Keratinocyte (primary cell): ENCODE measurements around the gene AGR3. TPM values are rescaled to one million over a fixed set of nuclear protein-coding genes. Genes with fewer than 3 reads are reported as not detected.

Experiments used
- DNase-seq: peaks from one replicate; pipeline ENCODE4 v3.0.0-alpha.2; 2011; ENCODE audit warnings: low read depth, missing footprints, low spot score
- FAIRE-seq: peaks from 2 replicates; lab custom pipeline; 2011; peaks lifted over from hg19 to GRCh38; lab: Jason Lieb, UNC
- H2AFZ ChIP-seq: 2 replicates; pipeline ENCODE4 v1.6.0; 2012; ENCODE audit warnings: low read length, control low read depth, inconsistent platforms; ENCODE audit not compliant: control insufficient read depth
- H3K27ac ChIP-seq: 2 replicates; pipeline ENCODE4 v1.5.1; 2011; ENCODE audit warnings: low read length; ENCODE audit not compliant: control insufficient read depth, insufficient read depth
- H3K27me3 ChIP-seq: 3 replicates; pipeline ENCODE4 v1.6.0; 2011; ENCODE audit warnings: low read length; ENCODE audit not compliant: control insufficient read depth, insufficient read depth; ENCODE audit errors: extremely low read depth
- H3K36me3 ChIP-seq, 2 experiments: 2 replicates in 1 of 2; 3 replicates in 1 of 2; pipeline ENCODE4 v1.5.1; 2011; ENCODE audit warnings: low read length in 2 of 2, mild to moderate bottlenecking in 1 of 2; ENCODE audit not compliant: control insufficient read depth in 2 of 2, insufficient read depth in 2 of 2; ENCODE audit errors: extremely low read depth in 1 of 2
- H3K4me1 ChIP-seq: 3 replicates; pipeline ENCODE4 v1.5.1; 2011; ENCODE audit warnings: low read length; ENCODE audit not compliant: control insufficient read depth, insufficient read depth; ENCODE audit errors: extremely low read depth
- H3K4me2 ChIP-seq: 3 replicates; pipeline ENCODE4 v1.6.0; 2011; ENCODE audit warnings: low read depth, low read length; ENCODE audit not compliant: control insufficient read depth, insufficient read depth; ENCODE audit errors: extremely low read depth
- H3K4me3 ChIP-seq, 3 experiments: fragments of 200-600 bp in 1 of 3; sonication (generic) in 1 of 3; 2 replicates in 2 of 3; 3 replicates in 1 of 3; pipeline ENCODE4 v1.5.1; 2011 to 2016; ENCODE audit warnings: low read length in 3 of 3, mild to moderate bottlenecking in 3 of 3, control low read depth in 2 of 3, inconsistent platforms in 1 of 3, low read depth in 1 of 3, mixed read lengths in 1 of 3, mixed run types in 1 of 3, moderate library complexity in 1 of 3; ENCODE audit not compliant: control insufficient read depth in 2 of 3, insufficient read depth in 2 of 3; ENCODE audit errors: extremely low read depth in 1 of 3
- H3K79me2 ChIP-seq: 2 replicates; pipeline ENCODE4 v1.6.0; 2012; ENCODE audit warnings: low read length; ENCODE audit not compliant: control insufficient read depth, insufficient read depth
- H3K9ac ChIP-seq: 3 replicates; pipeline ENCODE4 v1.6.0; 2011; ENCODE audit warnings: low read length; ENCODE audit not compliant: control insufficient read depth, insufficient read depth; ENCODE audit errors: extremely low read depth
- H3K9me1 ChIP-seq: 3 replicates; pipeline ENCODE4 v1.6.0; 2011; ENCODE audit warnings: low read length; ENCODE audit not compliant: control insufficient read depth, insufficient read depth; ENCODE audit errors: extremely low read depth
- H3K9me3 ChIP-seq: 2 replicates; pipeline ENCODE4 v1.5.1; 2012; ENCODE audit warnings: low read depth, low read length; ENCODE audit not compliant: control insufficient read depth
- H4K20me1 ChIP-seq: 3 replicates; pipeline ENCODE4 v1.6.0; 2011; ENCODE audit warnings: low read length; ENCODE audit not compliant: control insufficient read depth, insufficient read depth; ENCODE audit errors: extremely low read depth
- CTCF ChIP-seq, 3 experiments: IDR thresholded peaks in 1 of 3; conservative IDR thresholded peaks in 1 of 3; optimal IDR thresholded peaks in 1 of 3; 2 replicates in 2 of 3; 3 replicates in 1 of 3; pipeline versions ENCODE3 to v1.5.1; 2011; ENCODE audit warnings: low read length in 3 of 3, mild to moderate bottlenecking in 3 of 3, moderate library complexity in 2 of 3, control low read depth in 1 of 3, inconsistent platforms in 1 of 3; ENCODE audit not compliant: insufficient read depth in 2 of 3; ENCODE audit errors: extremely low read depth in 1 of 3
- EZH2 ChIP-seq: IDR thresholded peaks from one replicate; pipeline ENCODE4 v1.6.1; 2012; ENCODE audit warnings: inconsistent platforms, mild to moderate bottlenecking, low read length, moderate library complexity
- dilution Hi-C: fragments of 300-500 bp; cut with MboI; formaldehyde crosslinking; loops from one replicate; pipeline ENCODE4 v1.7.0; 2020; ENCODE audit warnings: low sequenced_read_pairs; ENCODE audit not compliant: extremely low pct_ligation_motif_present
- polyA plus RNA-seq, 5 experiments: library from polyadenylated mRNA; depleted of rRNA in 3 of 5; stranded (reverse) in 3 of 5; stranded (forward) in 1 of 5; unstranded in 1 of 5; fragments of >200 nt; gene quantifications; 1 replicate in 1 of 5; 2 replicates in 3 of 5; 3 replicates in 1 of 5; pipeline versions ENCODE4 v1.2.1 to v1.2.3, GENCODE V29; 2011 to 2012; ENCODE audit warnings: missing spikeins in 2 of 5, low read depth in 1 of 5, low replicate concordance in 1 of 5

Gene AGR3
- polyA plus RNA-seq, 1 donor (not counting 4 experiments of a cell fraction or from before 2014, with no cell fraction given), result not detected

DNA sequence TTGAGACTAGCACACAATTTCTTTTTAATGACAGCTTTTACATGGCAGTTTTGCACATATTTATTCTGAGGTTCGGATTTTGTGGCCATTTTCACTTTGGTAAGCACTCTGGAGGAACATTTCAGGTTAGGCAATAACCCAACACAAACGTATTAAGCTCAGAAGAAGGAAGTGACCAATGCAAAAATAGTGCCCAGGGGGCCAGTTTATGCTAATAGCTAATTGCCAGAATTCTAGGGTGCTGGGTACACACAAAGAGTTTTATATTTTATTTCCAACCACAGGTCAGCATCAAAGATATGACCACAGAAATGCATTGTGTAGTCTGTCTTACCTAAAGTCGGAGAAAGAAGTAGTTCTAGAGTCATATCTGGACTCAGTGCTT lies 68.6 kb downstream of the AGR3 start:
- no peaks in the 10 kb centered on the region for H3K27me3 ChIP-seq
- H3K9ac ChIP-seq, result no peak overlapping the region
- DNase-seq, result no peak
- H3K4me2 ChIP-seq, result no peak overlapping the region
- H4K20me1 ChIP-seq, result no peaks in the 10 kb centered on the region
- no peaks in the 10 kb centered on the region for H3K9me1 ChIP-seq
- no peaks in the 10 kb centered on the region for H3K9me3 ChIP-seq
- H3K4me1 ChIP-seq, result no peaks in the 10 kb centered on the region
- FAIRE-seq, result no peak
- H3K4me3 ChIP-seq, result no peak overlapping the region
- dilution Hi-C loops, result no loop called here
- H3K79me2 ChIP-seq, result no peaks in the 10 kb centered on the region
- H2AFZ ChIP-seq, result no peak overlapping the region
- TF ChIP-seq CTCF (optimal IDR thresholded peaks at IDR 0.05 in 1 of 3, IDR thresholded peaks at IDR 0.05 in 1 of 3, conservative IDR thresholded peaks at IDR 0.05 in 1 of 3; ENCODE audit: extremely low read depth in 1 of 3, insufficient read depth in 2 of 3, low read length in 3 of 3) (no peak), EZH2 (no peak)
- no peaks in the 10 kb centered on the region for H3K36me3 ChIP-seq
- no peak overlapping the region for H3K27ac ChIP-seq

GRCh38 chr7:16812542-16813231 lies 69.1 kb downstream of the AGR3 start:
- Histone ChIP-seq H4K20me1 (no peaks in the 10 kb centered on the region), H3K9me3 (no peaks in the 10 kb centered on the region), H2AFZ (no peak overlapping the region), H3K27ac (no peak overlapping the region), H3K79me2 (no peaks in the 10 kb centered on the region), H3K4me3 (no peak overlapping the region), H3K36me3 (no peaks in the 10 kb centered on the region), H3K4me2 (no peak overlapping the region), H3K9me1 (no peaks in the 10 kb centered on the region), H3K27me3 (no peaks in the 10 kb centered on the region), H3K4me1 (no peaks in the 10 kb centered on the region), H3K9ac (no peak overlapping the region)
- TF ChIP-seq CTCF (optimal IDR thresholded peaks at IDR 0.05 in 1 of 3, IDR thresholded peaks at IDR 0.05 in 1 of 3, conservative IDR thresholded peaks at IDR 0.05 in 1 of 3; ENCODE audit: extremely low read depth in 1 of 3, insufficient read depth in 2 of 3, low read length in 3 of 3), result no peak
- TF ChIP-seq EZH2, result no peak
- no peak for DNase-seq
- FAIRE-seq, result no peak
- dilution Hi-C loops, result no loop called here
